ENCODE results near the gene RPP30.

The RPP30 gene

GRCh38 chr10:90947030-90947960 is 75.5 kb downstream of the RPP30 start:
- DNase-seq, result no peak
